ENCODE data around the gene IL26. TPM values are rescaled to one million over a fixed set of nuclear protein-coding genes. Genes with fewer than 3 reads are reported as not detected.
A peak's percentile ranks its signal among the peaks of the same experiment; 100 is the strongest.

Gene IL26
- total and polyA plus RNA-seq, 2 of the 4 experiments (the other 2 are of a cell fraction), result not detected

DNA sequence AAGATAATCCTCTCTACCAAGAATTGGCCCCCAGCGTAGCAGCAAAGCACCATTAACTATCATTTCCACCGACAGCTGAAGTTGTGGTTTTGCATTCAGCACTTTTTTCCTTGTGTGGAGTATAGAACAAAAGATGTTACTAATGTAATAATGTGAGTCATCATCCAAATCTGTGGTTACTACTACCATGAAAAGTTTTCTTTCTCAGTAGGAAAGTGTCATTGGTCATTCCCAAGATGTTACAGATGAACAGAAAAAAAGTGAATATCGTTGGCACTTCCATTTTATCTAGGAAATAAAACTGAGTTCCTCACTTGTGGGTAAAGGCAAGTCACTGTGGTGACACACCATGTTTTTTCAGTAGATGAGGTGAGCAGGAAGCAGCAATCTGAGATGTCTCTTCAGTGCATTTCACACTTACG lies 35.8 kb downstream of the IL26 start:
- no TSS peak for BruUV-seq (replicated peaks)
- H3K36me3 ChIP-seq (ENCODE audit: control insufficient read depth, insufficient read depth, low read length), result no peaks in the 10 kb centered on the region
- peaks cover 8% of the 10 kb centered on the region for H3K27me3 ChIP-seq (ENCODE audit: control insufficient read depth, insufficient read depth, low read length)
- no peak overlapping the region for H4K8ac ChIP-seq (ENCODE audit: low read depth in 2 of 2, low read length in 2 of 2)
- no peak overlapping the region for H4K5ac ChIP-seq (ENCODE audit: low read depth, low read length)
- no CpG with 5 or more reads among the region's 4 CpGs for WGBS, 2 experiments (ENCODE audit: extremely low coverage in 2 of 2, insufficient read length in 1 of 2)
- no peak overlapping the region for H2AK5ac ChIP-seq (ENCODE audit: low read depth, low read length)
- POLR2A ChIA-PET (ENCODE audit: unreplicated experiment), result no interaction called here
- H3K9me1 ChIP-seq (ENCODE audit: insufficient read depth, low read length), result no peaks in the 10 kb centered on the region
- H3K27ac ChIP-seq (ENCODE audit: insufficient read depth, low read length), result no peak overlapping the region
- H3K18ac ChIP-seq (ENCODE audit: low read depth, low read length), result no peak overlapping the region
- H2BK120ac ChIP-seq (ENCODE audit: low read depth, low read length), result no peak overlapping the region
- H2AK9ac ChIP-seq (replicated peaks; ENCODE audit: low read depth, low read length, poor library complexity), result no peak overlapping the region
- dilution Hi-C loops (cut with HindIII; ENCODE audit: low sequenced_read_pairs, unreplicated experiment) (no loop called here), intact Hi-C loops (cut with micrococcal nuclease) (no loop called here), in situ Hi-C loops (cut with MboI; ENCODE audit: low sequenced_read_pairs) (no loop called here)
- ATAC-seq (ENCODE audit: low read depth) (no peak), DNase-seq (peak; percentile 8)
- no peak for TF ChIP-seq RAD21 (IDR thresholded peaks at IDR 0.05; ENCODE audit: low read length)
- no peak for TF ChIP-seq FOS (IDR thresholded peaks at IDR 0.05; ENCODE audit: low read depth, low read length)
- no peak for TF ChIP-seq RCOR1 (IDR thresholded peaks at IDR 0.05; ENCODE audit: insufficient replicate concordance, low read length)
- TF ChIP-seq ELK1 (IDR thresholded peaks at IDR 0.05; ENCODE audit: borderline replicate concordance, low read depth, low read length), result no peak
- no peak for TF ChIP-seq BHLHE40 (IDR thresholded peaks at IDR 0.05; ENCODE audit: low read depth, low read length)
- TF ChIP-seq MAFK (IDR thresholded peaks at IDR 0.05; ENCODE audit: low read depth, low read length), result no peak
- TF ChIP-seq USF2 (IDR thresholded peaks at IDR 0.05; ENCODE audit: low read depth, low read length), result no peak
- H2BK20ac ChIP-seq (ENCODE audit: low read depth, low read length), result no peak overlapping the region
- CTCF ChIA-PET, result no interaction called here
- no peak overlapping the region for H3K14ac ChIP-seq (replicated peaks; ENCODE audit: low read depth, low read length)
- no peaks in the 10 kb centered on the region for H3K4me1 ChIP-seq (ENCODE audit: control insufficient read depth, insufficient read depth, low read length)
- no peak overlapping the region for H3K56ac ChIP-seq (ENCODE audit: extremely low read depth, insufficient read depth, low read length)
- H2BK15ac ChIP-seq (ENCODE audit: low read depth, low read length), result no peak overlapping the region
- no peaks in the 10 kb centered on the region for H3K79me1 ChIP-seq (ENCODE audit: low read depth in 1 of 2, low read length in 2 of 2)
- no peak overlapping the region for H2BK5ac ChIP-seq (ENCODE audit: low read depth, low read length, poor library complexity, severe bottlenecking)
- no peaks in the 10 kb centered on the region for H4K20me1 ChIP-seq (ENCODE audit: insufficient read depth, low read length)
- H3K23ac ChIP-seq (ENCODE audit: low read depth, low read length), result no peak overlapping the region
- no peak overlapping the region for H4K91ac ChIP-seq (ENCODE audit: insufficient read depth, low read depth, low read length)
- no peaks in the 10 kb centered on the region for H3K9me3 ChIP-seq (ENCODE audit: control insufficient read depth, insufficient read depth, low read length)
- H3K4me3 ChIP-seq (ENCODE audit: insufficient read depth, low read depth, low read length), result no peak overlapping the region
- H3K4ac ChIP-seq (ENCODE audit: low read depth, low read length), result no peak overlapping the region
- no peak overlapping the region for H3K4me2 ChIP-seq (ENCODE audit: low read depth, low read length)
- H2AFZ ChIP-seq (replicated peaks; ENCODE audit: low read length, poor library complexity), result no peak overlapping the region
- H3K9ac ChIP-seq (ENCODE audit: low read depth, low read length), result no peak overlapping the region
